Esophagus muscularis mucosa (tissue), 3 donors: ENCODE data around the gene MYOF.

Experiments
- POLR2A ChIP-seq: fragments of 450-650 bp; IDR thresholded peaks from one replicate; pipeline ENCODE4 v1.6.1; 2017; ENCODE audit warnings: antibody characterized with exemption, moderate library complexity, mild to moderate bottlenecking, low read depth
- TF ChIP-seq, protein P1 (sequence below), 3 experiments: fragments of 200-600 bp in 2 of 3; fragments of 450-650 bp in 1 of 3; sonication (generic) in 2 of 3; IDR thresholded peaks; one replicate each; pipeline ENCODE4 v1.5.1; 2017 to 2019; ENCODE audit warnings: antibody characterized with exemption in 3 of 3, mild to moderate bottlenecking in 2 of 3, moderate library complexity in 1 of 3

DNA sequence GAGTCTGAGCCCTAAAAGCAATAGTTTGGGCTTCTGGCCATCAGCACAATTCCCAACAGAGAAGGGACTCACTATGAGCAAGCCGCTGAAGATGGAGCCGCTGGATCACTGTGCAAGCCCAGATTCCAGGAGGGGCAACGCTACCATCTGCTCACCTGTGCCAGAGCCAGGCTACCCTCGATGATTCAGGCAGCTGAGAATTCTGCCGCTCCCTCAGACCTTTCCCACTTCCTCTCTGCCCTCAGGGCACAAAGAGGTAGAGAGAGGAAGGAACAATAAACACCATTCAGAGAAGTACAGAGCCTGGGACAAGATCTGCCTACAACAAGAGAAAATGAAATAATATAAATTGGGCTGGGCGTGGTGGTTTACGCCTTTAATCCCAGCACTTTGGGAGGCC, 98.1 kb downstream of the MYOF start:
- TF ChIP-seq, protein P1, sequence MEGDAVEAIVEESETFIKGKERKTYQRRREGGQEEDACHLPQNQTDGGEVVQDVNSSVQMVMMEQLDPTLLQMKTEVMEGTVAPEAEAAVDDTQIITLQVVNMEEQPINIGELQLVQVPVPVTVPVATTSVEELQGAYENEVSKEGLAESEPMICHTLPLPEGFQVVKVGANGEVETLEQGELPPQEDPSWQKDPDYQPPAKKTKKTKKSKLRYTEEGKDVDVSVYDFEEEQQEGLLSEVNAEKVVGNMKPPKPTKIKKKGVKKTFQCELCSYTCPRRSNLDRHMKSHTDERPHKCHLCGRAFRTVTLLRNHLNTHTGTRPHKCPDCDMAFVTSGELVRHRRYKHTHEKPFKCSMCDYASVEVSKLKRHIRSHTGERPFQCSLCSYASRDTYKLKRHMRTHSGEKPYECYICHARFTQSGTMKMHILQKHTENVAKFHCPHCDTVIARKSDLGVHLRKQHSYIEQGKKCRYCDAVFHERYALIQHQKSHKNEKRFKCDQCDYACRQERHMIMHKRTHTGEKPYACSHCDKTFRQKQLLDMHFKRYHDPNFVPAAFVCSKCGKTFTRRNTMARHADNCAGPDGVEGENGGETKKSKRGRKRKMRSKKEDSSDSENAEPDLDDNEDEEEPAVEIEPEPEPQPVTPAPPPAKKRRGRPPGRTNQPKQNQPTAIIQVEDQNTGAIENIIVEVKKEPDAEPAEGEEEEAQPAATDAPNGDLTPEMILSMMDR (IDR thresholded peaks at IDR 0.05) = no peak
- no peak for TF ChIP-seq POLR2A
